ENCODE measurements around the gene CYFIP1. TPM values are rescaled to one million over a fixed set of nuclear protein-coding genes. Genes with fewer than 3 reads are reported as not detected.
A peak's percentile ranks its signal among the peaks of the same experiment; 100 is the strongest.

Gene CYFIP1
- total and polyA plus RNA-seq, 3 donors from 2014 or later = 50.9 to 112 (median 90.5) TPM

GRCh38 chr15:22952796-22953579, 27.2 kb downstream of the CYFIP1 start:
- Histone ChIP-seq H3K36me3 (ENCODE audit: low read depth, missing control alignments) (no peaks in the 10 kb centered on the region), H3K4me3 (no peak overlapping the region), H3K27ac (no peak overlapping the region), H3K27me3 (no peaks in the 10 kb centered on the region), H3K9me3 (no peaks in the 10 kb centered on the region), H3K4me1 (peaks cover 15% of the 10 kb centered on the region)
- 67 to 72% methylated on average over 20 to 21 of the region's 21 CpGs for WGBS, 2 donors
- DNase-seq = no peak
- intact Hi-C loops (cut with DNase I; ENCODE audit: low total_unique reads) = no loop called here
- no peak for TF ChIP-seq CTCF (IDR thresholded peaks at IDR 0.05)
- no peak for TF ChIP-seq POLR2A (IDR thresholded peaks at IDR 0.05)

GRCh38 chr15:22951381-22952280, 28.5 kb downstream of the CYFIP1 start:
- H3K4me3 ChIP-seq = peak overlapping the region; percentile 21 to 32
- no peak for TF ChIP-seq POLR2A (IDR thresholded peaks at IDR 0.05)
- TF ChIP-seq CTCF (IDR thresholded peaks at IDR 0.05) = no peak
- DNase-seq = no peak
- intact Hi-C loops (cut with DNase I; ENCODE audit: low total_unique reads) = no loop called here
- H3K9me3 ChIP-seq = no peaks in the 10 kb centered on the region
- no peaks in the 10 kb centered on the region for H3K27me3 ChIP-seq
- H3K27ac ChIP-seq = peak overlapping the region in 1 of 2 donors; percentile 36
- WGBS, 2 donors = 44 to 79% methylated on average over 16 to 39 of the region's 39 CpGs
- H3K4me1 ChIP-seq = peaks cover 15% of the 10 kb centered on the region
- no peaks in the 10 kb centered on the region for H3K36me3 ChIP-seq (ENCODE audit: low read depth, missing control alignments)

GRCh38 chr15:22951031-22951380, 29.2 kb downstream of the CYFIP1 start:
- peaks cover 15% of the 10 kb centered on the region for H3K4me1 ChIP-seq

GRCh38 chr15:22950256-22950990, 29.7 kb downstream of the CYFIP1 start:
- DNase-seq = no peak

More at GRCh38 chr15:22951031-22951380, 29.2 kb downstream of the CYFIP1 start:
- WGBS, 2 donors = 74 to 79% methylated on average over 16 of the region's 16 CpGs
- peak overlapping the region; percentile 21 to 32 for H3K4me3 ChIP-seq
- H3K27ac ChIP-seq = peak overlapping the region; percentile 39 to 68
- intact Hi-C loops (cut with DNase I; ENCODE audit: low total_unique reads) = no loop called here
- no peak for DNase-seq
- H3K9me3 ChIP-seq = no peaks in the 10 kb centered on the region
- TF ChIP-seq CTCF (IDR thresholded peaks at IDR 0.05) (no peak), POLR2A (IDR thresholded peaks at IDR 0.05) (no peak)
- no peaks in the 10 kb centered on the region for H3K27me3 ChIP-seq
- no peaks in the 10 kb centered on the region for H3K36me3 ChIP-seq (ENCODE audit: low read depth, missing control alignments)

More at GRCh38 chr15:22950256-22950990, 29.7 kb downstream of the CYFIP1 start:
- Histone ChIP-seq H3K36me3 (ENCODE audit: low read depth, missing control alignments) (no peaks in the 10 kb centered on the region), H3K27ac (peak overlapping the region; percentile 39 to 68), H3K4me3 (peak overlapping the region; percentile 21 to 32), H3K27me3 (no peaks in the 10 kb centered on the region), H3K9me3 (no peaks in the 10 kb centered on the region), H3K4me1 (peaks cover 15% of the 10 kb centered on the region)
- 49 to 50% methylated on average over 25 of the region's 25 CpGs for WGBS, 2 donors
- TF ChIP-seq POLR2A (IDR thresholded peaks at IDR 0.05) = no peak
- no peak for TF ChIP-seq CTCF (IDR thresholded peaks at IDR 0.05)
- intact Hi-C loops (cut with DNase I; ENCODE audit: low total_unique reads) = no loop called here

Data from testis (tissue), 3 donors.